H9 (cell line): Measurements from ENCODE around the gene PTPN12. TPM values are rescaled to one million over a fixed set of nuclear protein-coding genes. Genes with fewer than 3 reads are reported as not detected.

ENCODE experiments used
- DNase-seq: peaks from one replicate; pipeline ENCODE4 v3.0.0-alpha.2; 2017
- H2AFZ ChIP-seq: one replicate; pipeline ENCODE4 v1.6.1; 2013; ENCODE audit warnings: mild to moderate bottlenecking, low read length, control low read depth, moderate library complexity
- H2AK5ac ChIP-seq: 2 replicates; pipeline ENCODE4 v1.6.1; 2013; ENCODE audit warnings: low read length, control low read depth, mixed read lengths; ENCODE audit not compliant: insufficient read length
- H2BK120ac ChIP-seq: one replicate; pipeline ENCODE4 v1.6.1; 2013; ENCODE audit warnings: low read depth, mild to moderate bottlenecking, low read length, control low read depth, inconsistent platforms; ENCODE audit not compliant: poor library complexity, severe bottlenecking
- H2BK12ac ChIP-seq: 2 replicates; pipeline ENCODE4 v1.6.1; 2013; ENCODE audit warnings: low read length, control low read depth, mixed read lengths, low read depth; ENCODE audit not compliant: insufficient read length
- H2BK15ac ChIP-seq: 2 replicates; pipeline ENCODE4 v1.6.1; 2013; ENCODE audit warnings: low read depth, low read length, control low read depth
- H2BK20ac ChIP-seq: one replicate; pipeline ENCODE4 v1.6.1; 2013; ENCODE audit warnings: low read depth, mild to moderate bottlenecking, low read length, control low read depth, inconsistent platforms; ENCODE audit not compliant: poor library complexity, severe bottlenecking
- H2BK5ac ChIP-seq: 2 replicates; pipeline ENCODE4 v1.6.1; 2013; ENCODE audit warnings: low read length, control low read depth, mixed read lengths; ENCODE audit not compliant: insufficient read length
- H3K14ac ChIP-seq: 2 replicates; pipeline ENCODE4 v1.6.1; 2013; ENCODE audit warnings: low read length, control low read depth; ENCODE audit not compliant: insufficient read depth
- H3K18ac ChIP-seq: 2 replicates; pipeline ENCODE4 v1.6.1; 2013; ENCODE audit warnings: low read depth, mild to moderate bottlenecking, mixed read lengths, low read length, control low read depth; ENCODE audit not compliant: insufficient read length
- H3K23ac ChIP-seq: 2 replicates; pipeline ENCODE4 v1.6.1; 2013; ENCODE audit warnings: low read length, control low read depth, mixed read lengths, low read depth; ENCODE audit not compliant: insufficient read length
- H3K23me2 ChIP-seq: 2 replicates; pipeline ENCODE4 v1.6.1; 2013; ENCODE audit warnings: low read depth, mild to moderate bottlenecking, mixed read lengths, low read length, control low read depth; ENCODE audit not compliant: insufficient read length, poor library complexity, severe bottlenecking
- H3K27ac ChIP-seq: 2 replicates; pipeline ENCODE4 v1.5.1; 2013; ENCODE audit warnings: low read length, control low read depth, mixed read lengths, low read depth; ENCODE audit not compliant: insufficient read length
- H3K27me3 ChIP-seq: 2 replicates; pipeline ENCODE4 v1.6.1; 2013; ENCODE audit warnings: low read length, control low read depth, inconsistent platforms; ENCODE audit not compliant: insufficient read depth
- H3K4ac ChIP-seq: 2 replicates; pipeline ENCODE4 v1.6.1; 2013; ENCODE audit warnings: low read depth, mild to moderate bottlenecking, control low read depth, inconsistent platforms, low read length, moderate library complexity
- H3K4me1 ChIP-seq: 2 replicates; pipeline ENCODE4 v1.6.1; 2013; ENCODE audit warnings: low read length, control low read depth, inconsistent platforms; ENCODE audit not compliant: insufficient read depth
- H3K4me2 ChIP-seq: 2 replicates; pipeline ENCODE4 v1.6.1; 2013; ENCODE audit warnings: low read length, control low read depth, mixed read lengths; ENCODE audit not compliant: insufficient read length, insufficient read depth
- H3K56ac ChIP-seq: 2 replicates; pipeline ENCODE4 v1.6.1; 2013; ENCODE audit warnings: low read depth, mild to moderate bottlenecking, mixed read lengths, low read length, control low read depth; ENCODE audit not compliant: insufficient read length
- H3K79me1 ChIP-seq: 2 replicates; pipeline ENCODE4 v1.6.1; 2013; ENCODE audit warnings: low read depth, mild to moderate bottlenecking, moderate library complexity, low read length, control low read depth, inconsistent platforms; ENCODE audit not compliant: insufficient read depth, poor library complexity, severe bottlenecking
- H3K79me2 ChIP-seq: 2 replicates; pipeline ENCODE4 v1.6.1; 2013; ENCODE audit warnings: low read length, control low read depth, inconsistent platforms; ENCODE audit not compliant: insufficient read depth
- H3K9ac ChIP-seq: 2 replicates; pipeline ENCODE4 v1.6.1; 2013; ENCODE audit warnings: low read length, control low read depth, mixed read lengths; ENCODE audit not compliant: insufficient read length; ENCODE audit errors: extremely low read depth
- H3K9me3 ChIP-seq: one replicate; pipeline ENCODE4 v1.6.1; 2013; ENCODE audit warnings: low read depth, low read length, inconsistent platforms; ENCODE audit not compliant: control insufficient read depth
- H3T11ph ChIP-seq: one replicate; pipeline ENCODE4 v1.6.1; 2013; ENCODE audit warnings: mild to moderate bottlenecking, low read length, control low read depth, inconsistent platforms
- H4K20me1 ChIP-seq: one replicate; pipeline ENCODE4 v1.6.1; 2013; ENCODE audit not compliant: control insufficient read depth, insufficient read length, insufficient read depth
- H4K5ac ChIP-seq: 2 replicates; pipeline ENCODE4 v1.6.1; 2013; ENCODE audit warnings: low read depth, mild to moderate bottlenecking, mixed read lengths, low read length, control low read depth; ENCODE audit not compliant: insufficient read length
- H4K8ac ChIP-seq: replicated peaks from 2 replicates; pipeline ENCODE4 v1.6.1; 2013; ENCODE audit warnings: low read length, control low read depth, mixed read lengths, low read depth; ENCODE audit not compliant: insufficient read length
- H4K91ac ChIP-seq: 2 replicates; pipeline ENCODE4 v1.6.1; 2013; ENCODE audit warnings: low read depth, mild to moderate bottlenecking, moderate library complexity, mixed read lengths, low read length, control low read depth; ENCODE audit not compliant: insufficient read length
- H3K27ac Mint-ChIP-seq, 3 experiments: 2 replicates in 2 of 3; 3 replicates in 1 of 3; pipeline ENCODE4 v1.8.0; 2020 to 2021; ENCODE audit warnings: mixed read lengths in 3 of 3, mild to moderate bottlenecking in 1 of 3, moderate library complexity in 1 of 3
- H3K27me3 Mint-ChIP-seq: 2 replicates; pipeline ENCODE4 v1.8.0; 2021; ENCODE audit warnings: low read depth, mild to moderate bottlenecking, moderate library complexity, mixed read lengths
- H3K36me3 Mint-ChIP-seq, 3 experiments: 2 replicates in 2 of 3; 3 replicates in 1 of 3; pipeline ENCODE4 v1.8.0; 2020 to 2021; ENCODE audit warnings: low read depth in 3 of 3, mixed read lengths in 3 of 3; ENCODE audit not compliant: insufficient read depth in 1 of 3
- H3K4me1 Mint-ChIP-seq, 2 experiments: 2 replicates each; pipeline ENCODE4 v1.8.0; 2020; ENCODE audit warnings: mixed read lengths in 2 of 2
- H3K4me3 Mint-ChIP-seq, 2 experiments: 2 replicates in 1 of 2; 3 replicates in 1 of 2; pipeline ENCODE4 v1.8.0; 2020 to 2021; ENCODE audit warnings: mild to moderate bottlenecking in 2 of 2, mixed read lengths in 2 of 2, moderate library complexity in 1 of 2
- H3K9me3 Mint-ChIP-seq, 2 experiments: 2 replicates in 1 of 2; 3 replicates in 1 of 2; pipeline ENCODE4 v1.8.0; 2020; ENCODE audit warnings: mild to moderate bottlenecking in 2 of 2, mixed read lengths in 2 of 2, moderate library complexity in 1 of 2
- WGBS: extraction: QIAGEN DNeasy Blood & Tissue Kit; methylation state at CpG from one replicate; pipeline ENCODE4 v1.1.7; 2013; ENCODE audit warnings: missing lambda C conversion rate, low lambda C conversion rate, mixed read lengths; ENCODE audit not compliant: insufficient read length; ENCODE audit errors: extremely low coverage; 5-methylcytosine and 5-hydroxymethylcytosine counted together
- total RNA-seq: library from RNA; stranded (reverse); gene quantifications from 2 replicates; pipeline ENCODE4 v1.2.1, GENCODE V29; 2021
- TF ChIP-seq, protein P1 (sequence below): fragments of 200-600 bp; sonication (generic); conservative IDR thresholded peaks from 3 replicates; pipeline ENCODE4 v1.8.0; 2021; ENCODE audit warnings: antibody characterized with exemption, mild to moderate bottlenecking

PTPN12 gene
- total RNA-seq, 1 experiment from 2014 or later, result 128 TPM

GRCh38 chr7:77684030-77684429, 146.9 kb downstream of the PTPN12 start:
- Histone ChIP-seq H2BK12ac (no peak overlapping the region), H3K9me3 (no peaks in the 10 kb centered on the region), H3K4me1 (peaks cover 3% of the 10 kb centered on the region; the same call in 1 of the 2 replicates), H2BK15ac (no peak overlapping the region), H3K14ac (no peak overlapping the region), H3K79me1 (peaks cover 3% of the 10 kb centered on the region), H2AK5ac (no peak overlapping the region), H3K4ac (no peak overlapping the region), H4K8ac (no peak overlapping the region), H3K56ac (no peak overlapping the region), H3K79me2 (peaks cover 2% of the 10 kb centered on the region; the same call in 1 of the 2 replicates), H3K27me3 (no peaks in the 10 kb centered on the region), H3T11ph (no peak overlapping the region), H2BK5ac (no peak overlapping the region), H4K20me1 (no peaks in the 10 kb centered on the region), H3K9ac (no peak overlapping the region), H2BK20ac (no peak overlapping the region), H3K23ac (no peak overlapping the region), H2AFZ (no peak overlapping the region), H4K91ac (no peak overlapping the region), H3K23me2 (no peaks in the 10 kb centered on the region), H4K5ac (no peak overlapping the region), H3K4me2 (no peak overlapping the region), H3K27ac (no peak overlapping the region), H3K18ac (no peak overlapping the region), H2BK120ac (no peak overlapping the region)
- Mint-ChIP-seq H3K27ac (peak overlapping the region; percentile 9 to 36 (median 19); a peak in 6 of 7 replicates), H3K27me3 (no peaks in the 10 kb centered on the region), H3K36me3 (peaks cover 12 to 29% (median 27%) of the 10 kb centered on the region in 3 experiments; a peak in 6 of 7 replicates), H3K4me1 (peaks cover 27 to 33% of the 10 kb centered on the region in 2 experiments), H3K4me3 (peak overlapping the region in 1 of 2 experiments; percentile 3; a peak in 2 of 5 replicates), H3K9me3 (no peaks in the 10 kb centered on the region)
- WGBS, result no CpG with 5 or more reads among the region's 9 CpGs
- TF ChIP-seq, protein P1, sequence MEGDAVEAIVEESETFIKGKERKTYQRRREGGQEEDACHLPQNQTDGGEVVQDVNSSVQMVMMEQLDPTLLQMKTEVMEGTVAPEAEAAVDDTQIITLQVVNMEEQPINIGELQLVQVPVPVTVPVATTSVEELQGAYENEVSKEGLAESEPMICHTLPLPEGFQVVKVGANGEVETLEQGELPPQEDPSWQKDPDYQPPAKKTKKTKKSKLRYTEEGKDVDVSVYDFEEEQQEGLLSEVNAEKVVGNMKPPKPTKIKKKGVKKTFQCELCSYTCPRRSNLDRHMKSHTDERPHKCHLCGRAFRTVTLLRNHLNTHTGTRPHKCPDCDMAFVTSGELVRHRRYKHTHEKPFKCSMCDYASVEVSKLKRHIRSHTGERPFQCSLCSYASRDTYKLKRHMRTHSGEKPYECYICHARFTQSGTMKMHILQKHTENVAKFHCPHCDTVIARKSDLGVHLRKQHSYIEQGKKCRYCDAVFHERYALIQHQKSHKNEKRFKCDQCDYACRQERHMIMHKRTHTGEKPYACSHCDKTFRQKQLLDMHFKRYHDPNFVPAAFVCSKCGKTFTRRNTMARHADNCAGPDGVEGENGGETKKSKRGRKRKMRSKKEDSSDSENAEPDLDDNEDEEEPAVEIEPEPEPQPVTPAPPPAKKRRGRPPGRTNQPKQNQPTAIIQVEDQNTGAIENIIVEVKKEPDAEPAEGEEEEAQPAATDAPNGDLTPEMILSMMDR, result no peak
- peak; percentile 79 for DNase-seq
